NCI-H748 (cell line): Measurements from ENCODE around the gene TTK.

Source experiments
- DNase-seq: peaks from one replicate; lab custom pipeline; 2025; ENCODE audit not compliant: unreplicated experiment; lab: John Stamatoyannopoulos, UW

The TTK gene

GRCh38 chr6:80004173-80005072 is at the start of gene TTK:
TSS of gene TTK (plus strand) at chr6:80004649. CDS start at chr6:80005844, 1,195 bp downstream.
- DNase-seq, result peak; percentile 98

- DNase-seq, result no peak
Measured at GRCh38 chr6:79954849-79955248, 49.6 kb upstream of the TTK start.

GRCh38 chr6:79964607-79965081 is 39.8 kb upstream of the TTK start:
- DNase-seq, result no peak

- no peak for DNase-seq
Measured at GRCh38 chr6:79967178-79967577, 37.3 kb upstream of the TTK start.

- no peak for DNase-seq
Measured at GRCh38 chr6:79969784-79970183, 34.7 kb upstream of the TTK start.

GRCh38 chr6:79971193-79971592 is 33.3 kb upstream of the TTK start:
- DNase-seq, result no peak

- DNase-seq, result no peak
Measured at GRCh38 chr6:79981652-79982051, 22.8 kb upstream of the TTK start.

GRCh38 chr6:79984261-79984660 is 20.2 kb upstream of the TTK start:
- DNase-seq, result no peak

- no peak for DNase-seq
Measured at GRCh38 chr6:79985128-79985527, 19.3 kb upstream of the TTK start.

- no peak for DNase-seq
Measured at GRCh38 chr6:79989641-79990040, 14.8 kb upstream of the TTK start.

GRCh38 chr6:79993012-79993910 is 11.2 kb upstream of the TTK start:
- no peak for DNase-seq

- DNase-seq, result no peak
Measured at GRCh38 chr6:79993911-79994309, 10.5 kb upstream of the TTK start.

- DNase-seq, result no peak
Measured at GRCh38 chr6:79997728-79998127, 6.7 kb upstream of the TTK start.

GRCh38 chr6:80001337-80001736 is 3.1 kb upstream of the TTK start:
- no peak for DNase-seq

- DNase-seq, result peak; percentile 67
Measured at GRCh38 chr6:80003826-80004172, 650 bp upstream of the TTK start.

GRCh38 chr6:80005406-80005805 is 957 bp downstream of the TTK start:
- no peak for DNase-seq

- DNase-seq, result no peak
Measured at GRCh38 chr6:80006541-80006940, 2.1 kb downstream of the TTK start.

- no peak for DNase-seq
Measured at GRCh38 chr6:80009531-80009930, 5.1 kb downstream of the TTK start.

GRCh38 chr6:80010288-80010687 is 5.8 kb downstream of the TTK start:
- no peak for DNase-seq

GRCh38 chr6:80015839-80016435 is 11.5 kb downstream of the TTK start:
- no peak for DNase-seq

GRCh38 chr6:80020381-80021120 is 16.1 kb downstream of the TTK start:
- no peak for DNase-seq
